WTC11 (cell line): ENCODE data around the gene ADGRL3. TPM values are rescaled to one million over a fixed set of nuclear protein-coding genes. Genes with fewer than 3 reads are reported as not detected.

Experiments
- ATAC-seq: fragments of 200-7000 bp; cut with Tn5 transposase; 2 replicates; pipeline ENCODE4 v1.10.0; 2021; ENCODE audit warnings: mild to moderate bottlenecking, moderate library complexity
- CTCF ChIA-PET: fragments of 300-600 bp; sonication (Branson Sonifier 250); formaldehyde crosslinking; loops from one replicate; lab custom pipeline; 2021; ENCODE audit warnings: antibody characterized with exemption; lab: Charles Lee
- POLR2A ChIA-PET: fragments of 350-600 bp; sonication (Branson Sonifier 250); formaldehyde crosslinking; loops from one replicate; lab custom pipeline; 2021; ENCODE audit warnings: antibody characterized with exemption; lab: Charles Lee
- DNase-seq: peaks from one replicate; pipeline ENCODE4 v3.0.0; 2021; ENCODE audit warnings: low spot score
- H3K27ac Mint-ChIP-seq: 2 replicates; pipeline ENCODE4 v1.8.0; 2021; ENCODE audit warnings: mixed read lengths
- H3K27me3 Mint-ChIP-seq: 2 replicates; pipeline ENCODE4 v1.8.0; 2021; ENCODE audit warnings: low read depth, mild to moderate bottlenecking, moderate library complexity, mixed read lengths
- H3K36me3 Mint-ChIP-seq: 2 replicates; pipeline ENCODE4 v1.8.0; 2021; ENCODE audit warnings: mixed read lengths
- H3K4me1 Mint-ChIP-seq: 2 replicates; pipeline ENCODE4 v1.8.0; 2022; ENCODE audit warnings: mixed read lengths
- H3K4me3 Mint-ChIP-seq: 2 replicates; pipeline ENCODE4 v1.8.0; 2021; ENCODE audit warnings: mild to moderate bottlenecking, moderate library complexity, mixed read lengths
- H3K9me3 Mint-ChIP-seq: 2 replicates; pipeline ENCODE4 v1.8.0; 2021; ENCODE audit warnings: mixed read lengths
- AFF4 ChIP-seq: sonication (generic); formaldehyde crosslinking; IDR thresholded peaks from 2 replicates; pipeline ENCODE4 v1.8.1; 2023; ENCODE audit warnings: mild to moderate bottlenecking, missing genetic modification reagents, borderline replicate concordance
- ATF1 ChIP-seq: sonication (generic); formaldehyde crosslinking; IDR thresholded peaks from 2 replicates; pipeline ENCODE4 v1.8.1; 2023; ENCODE audit warnings: mild to moderate bottlenecking, moderate library complexity, missing genetic modification reagents
- ATF6 ChIP-seq: sonication (generic); formaldehyde crosslinking; IDR thresholded peaks from 2 replicates; pipeline ENCODE4 v1.8.1; 2023; ENCODE audit warnings: mild to moderate bottlenecking, missing genetic modification reagents
- E2F5 ChIP-seq: sonication (generic); formaldehyde crosslinking; IDR thresholded peaks from 2 replicates; pipeline ENCODE4 v1.8.1; 2022; ENCODE audit warnings: mild to moderate bottlenecking, moderate library complexity, missing genetic modification reagents
- EMX1 ChIP-seq: fragments of 250-450 bp; sonication (Bioruptor Pico); IDR thresholded peaks from 2 replicates; pipeline ENCODE4 v1.8.0; 2021; ENCODE audit warnings: mild to moderate bottlenecking
- HMGA2 ChIP-seq: fragments of 250-450 bp; sonication (Bioruptor Pico); IDR thresholded peaks from 2 replicates; pipeline ENCODE4 v1.4.0; 2021; ENCODE audit warnings: mild to moderate bottlenecking, moderate library complexity
- IRF2 ChIP-seq: sonication (generic); formaldehyde crosslinking; IDR thresholded peaks from 2 replicates; pipeline ENCODE4 v1.8.0; 2022; ENCODE audit warnings: low read depth, missing genetic modification reagents, borderline replicate concordance
- JUN ChIP-seq: sonication (generic); formaldehyde crosslinking; IDR thresholded peaks from 2 replicates; pipeline ENCODE4 v1.8.0; 2023; ENCODE audit warnings: mild to moderate bottlenecking, missing genetic modification reagents
- PRDM15 ChIP-seq: sonication (generic); formaldehyde crosslinking; IDR thresholded peaks from 2 replicates; pipeline ENCODE4 v1.8.0; 2022; ENCODE audit warnings: missing genetic modification reagents
- PRRX2 ChIP-seq: fragments of 250-450 bp; sonication (Bioruptor Pico); IDR thresholded peaks from 2 replicates; pipeline ENCODE4 v1.8.0; 2021; ENCODE audit warnings: mild to moderate bottlenecking
- SMAD4 ChIP-seq: sonication (generic); formaldehyde crosslinking; IDR thresholded peaks from 2 replicates; pipeline ENCODE4 v1.8.0; 2022; ENCODE audit warnings: mild to moderate bottlenecking, missing genetic modification reagents
- TP53 ChIP-seq: sonication (generic); formaldehyde crosslinking; IDR thresholded peaks from 2 replicates; pipeline ENCODE4 v1.8.1; 2023; ENCODE audit warnings: mild to moderate bottlenecking, missing genetic modification reagents
- ZNF219 ChIP-seq: sonication (generic); formaldehyde crosslinking; IDR thresholded peaks from 2 replicates; pipeline ENCODE4 v1.8.0; 2023; ENCODE audit warnings: missing genetic modification reagents, mild to moderate bottlenecking, borderline replicate concordance
- total RNA-seq: library from RNA; stranded (reverse); gene quantifications from 3 replicates; pipeline ENCODE4 v1.2.3, GENCODE V29; 2021
- TF ChIP-seq, protein P1 (sequence below): fragments of 250-450 bp; sonication (Bioruptor Pico); IDR thresholded peaks from 2 replicates; pipeline ENCODE4 v2.1.2; 2022; ENCODE audit warnings: mild to moderate bottlenecking, moderate library complexity
- TF ChIP-seq, protein P2 (sequence below): sonication (generic); formaldehyde crosslinking; IDR thresholded peaks from 2 replicates; pipeline ENCODE4 v1.8.0; 2022; ENCODE audit warnings: mild to moderate bottlenecking, missing genetic modification reagents
- TF ChIP-seq, protein P3 (sequence below): fragments of 200-600 bp; IDR thresholded peaks from 2 replicates; pipeline ENCODE4 v1.8.0; 2022; ENCODE audit warnings: antibody characterized with exemption
- TF ChIP-seq, protein P4 (sequence below): fragments of 250-450 bp; sonication (Bioruptor Pico); IDR thresholded peaks from 2 replicates; pipeline ENCODE4 v1.8.0; 2021; ENCODE audit warnings: mild to moderate bottlenecking
- TF ChIP-seq, protein P5 (sequence below): sonication (generic); formaldehyde crosslinking; IDR thresholded peaks from 2 replicates; pipeline ENCODE4 v1.8.0; 2022; ENCODE audit warnings: mild to moderate bottlenecking, missing genetic modification reagents

ADGRL3 gene
- total RNA-seq, 1 experiment from 2014 or later: 8.7 TPM

DNA sequence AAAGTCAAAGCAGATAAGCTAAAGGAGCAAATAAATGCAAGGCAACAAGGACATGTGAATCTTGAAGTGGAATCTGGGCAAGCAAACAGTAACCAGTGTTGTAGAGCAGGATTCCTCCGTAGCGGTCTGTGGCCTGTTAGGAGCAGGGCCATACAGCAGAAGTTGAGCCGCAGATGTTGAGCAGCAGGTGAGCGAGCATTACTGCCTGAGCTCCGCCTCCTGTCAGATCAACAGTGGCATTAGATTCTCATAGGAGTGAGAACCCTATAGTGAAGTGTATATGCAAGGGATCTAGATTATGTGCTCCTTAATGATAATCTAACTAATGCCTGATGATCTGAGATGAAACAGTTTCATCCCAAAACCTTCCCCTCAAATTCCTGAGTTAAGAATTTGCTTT is 550.7 kb downstream of the ADGRL3 start (continued):
- TF ChIP-seq, protein P1, sequence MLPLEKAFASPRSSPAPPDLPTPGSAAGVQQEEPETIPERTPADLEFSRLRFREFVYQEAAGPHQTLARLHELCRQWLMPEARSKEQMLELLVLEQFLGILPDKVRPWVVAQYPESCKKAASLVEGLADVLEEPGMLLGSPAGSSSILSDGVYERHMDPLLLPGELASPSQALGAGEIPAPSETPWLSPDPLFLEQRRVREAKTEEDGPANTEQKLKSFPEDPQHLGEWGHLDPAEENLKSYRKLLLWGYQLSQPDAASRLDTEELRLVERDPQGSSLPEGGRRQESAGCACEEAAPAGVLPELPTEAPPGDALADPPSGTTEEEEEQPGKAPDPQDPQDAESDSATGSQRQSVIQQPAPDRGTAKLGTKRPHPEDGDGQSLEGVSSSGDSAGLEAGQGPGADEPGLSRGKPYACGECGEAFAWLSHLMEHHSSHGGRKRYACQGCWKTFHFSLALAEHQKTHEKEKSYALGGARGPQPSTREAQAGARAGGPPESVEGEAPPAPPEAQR (CRISPR knock-in tag): no peak
- no peak for TF ChIP-seq SMAD4 (CRISPR knock-in tag)
- TF ChIP-seq, all 79 proteins: peak for 6

DNA sequence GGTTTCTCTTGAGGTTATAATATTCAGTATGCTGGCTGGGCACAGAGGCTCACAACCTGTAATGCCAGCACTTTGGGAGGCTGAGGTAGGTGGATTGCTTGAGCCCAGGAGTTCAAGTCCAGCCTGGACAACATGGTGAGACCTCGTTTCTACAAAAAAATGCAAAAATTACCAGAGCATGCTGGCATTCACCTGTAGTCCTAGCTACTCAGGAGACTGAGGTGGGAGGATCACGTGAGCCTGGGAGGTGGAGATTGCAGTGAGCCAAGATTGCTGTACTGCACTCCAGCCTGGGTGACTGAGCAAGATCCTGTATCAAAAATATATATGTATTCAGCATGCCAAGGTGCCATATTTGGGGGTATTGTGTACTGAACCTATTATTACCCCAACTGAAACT is 552.5 kb downstream of the ADGRL3 start:
- no peaks in the 10 kb centered on the region for H3K4me1 Mint-ChIP-seq
- ChIA-PET POLR2A (no interaction called here), CTCF (no interaction called here)
- H3K27ac Mint-ChIP-seq: no peak overlapping the region; the same call in 1 of the 2 replicates
- H3K27me3 Mint-ChIP-seq: peaks cover 18% of the 10 kb centered on the region
- DNase-seq: no peak
- H3K36me3 Mint-ChIP-seq: peaks cover 95% of the 10 kb centered on the region
- H3K4me3 Mint-ChIP-seq: no peak overlapping the region
- peak; percentile 26 for ATAC-seq
- H3K9me3 Mint-ChIP-seq: peaks cover 67% of the 10 kb centered on the region
- no peak for TF ChIP-seq ATF6
- no peak for TF ChIP-seq E2F5 (CRISPR knock-in tag)
- TF ChIP-seq JUN (CRISPR knock-in tag): no peak
- no peak for TF ChIP-seq HMGA2 (CRISPR knock-in tag)
- TF ChIP-seq ZNF219: no peak
- TF ChIP-seq ATF1: no peak
- TF ChIP-seq, protein P1 (CRISPR knock-in tag): no peak
- TF ChIP-seq, protein P2, sequence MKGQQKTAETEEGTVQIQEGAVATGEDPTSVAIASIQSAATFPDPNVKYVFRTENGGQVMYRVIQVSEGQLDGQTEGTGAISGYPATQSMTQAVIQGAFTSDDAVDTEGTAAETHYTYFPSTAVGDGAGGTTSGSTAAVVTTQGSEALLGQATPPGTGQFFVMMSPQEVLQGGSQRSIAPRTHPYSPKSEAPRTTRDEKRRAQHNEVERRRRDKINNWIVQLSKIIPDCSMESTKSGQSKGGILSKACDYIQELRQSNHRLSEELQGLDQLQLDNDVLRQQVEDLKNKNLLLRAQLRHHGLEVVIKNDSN: no peak
- no peak for TF ChIP-seq PRDM15 (CRISPR knock-in tag)
- TF ChIP-seq AFF4 (CRISPR knock-in tag): no peak
- TF ChIP-seq PRRX2 (CRISPR knock-in tag): peak; percentile 83; the same call in 1 of the 2 replicates
- peak; percentile 67; the same call in 1 of the 2 replicates for TF ChIP-seq EMX1
- no peak for TF ChIP-seq TP53 (CRISPR knock-in tag)
- TF ChIP-seq, protein P3, sequence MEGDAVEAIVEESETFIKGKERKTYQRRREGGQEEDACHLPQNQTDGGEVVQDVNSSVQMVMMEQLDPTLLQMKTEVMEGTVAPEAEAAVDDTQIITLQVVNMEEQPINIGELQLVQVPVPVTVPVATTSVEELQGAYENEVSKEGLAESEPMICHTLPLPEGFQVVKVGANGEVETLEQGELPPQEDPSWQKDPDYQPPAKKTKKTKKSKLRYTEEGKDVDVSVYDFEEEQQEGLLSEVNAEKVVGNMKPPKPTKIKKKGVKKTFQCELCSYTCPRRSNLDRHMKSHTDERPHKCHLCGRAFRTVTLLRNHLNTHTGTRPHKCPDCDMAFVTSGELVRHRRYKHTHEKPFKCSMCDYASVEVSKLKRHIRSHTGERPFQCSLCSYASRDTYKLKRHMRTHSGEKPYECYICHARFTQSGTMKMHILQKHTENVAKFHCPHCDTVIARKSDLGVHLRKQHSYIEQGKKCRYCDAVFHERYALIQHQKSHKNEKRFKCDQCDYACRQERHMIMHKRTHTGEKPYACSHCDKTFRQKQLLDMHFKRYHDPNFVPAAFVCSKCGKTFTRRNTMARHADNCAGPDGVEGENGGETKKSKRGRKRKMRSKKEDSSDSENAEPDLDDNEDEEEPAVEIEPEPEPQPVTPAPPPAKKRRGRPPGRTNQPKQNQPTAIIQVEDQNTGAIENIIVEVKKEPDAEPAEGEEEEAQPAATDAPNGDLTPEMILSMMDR: no peak
- TF ChIP-seq IRF2 (CRISPR knock-in tag): no peak
- TF ChIP-seq, protein P4, sequence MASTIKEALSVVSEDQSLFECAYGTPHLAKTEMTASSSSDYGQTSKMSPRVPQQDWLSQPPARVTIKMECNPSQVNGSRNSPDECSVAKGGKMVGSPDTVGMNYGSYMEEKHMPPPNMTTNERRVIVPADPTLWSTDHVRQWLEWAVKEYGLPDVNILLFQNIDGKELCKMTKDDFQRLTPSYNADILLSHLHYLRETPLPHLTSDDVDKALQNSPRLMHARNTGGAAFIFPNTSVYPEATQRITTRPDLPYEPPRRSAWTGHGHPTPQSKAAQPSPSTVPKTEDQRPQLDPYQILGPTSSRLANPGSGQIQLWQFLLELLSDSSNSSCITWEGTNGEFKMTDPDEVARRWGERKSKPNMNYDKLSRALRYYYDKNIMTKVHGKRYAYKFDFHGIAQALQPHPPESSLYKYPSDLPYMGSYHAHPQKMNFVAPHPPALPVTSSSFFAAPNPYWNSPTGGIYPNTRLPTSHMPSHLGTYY (CRISPR knock-in tag): 0 out of 2 replicates have a peak, but pooled peaks have one; percentile 32
- TF ChIP-seq, protein P5, sequence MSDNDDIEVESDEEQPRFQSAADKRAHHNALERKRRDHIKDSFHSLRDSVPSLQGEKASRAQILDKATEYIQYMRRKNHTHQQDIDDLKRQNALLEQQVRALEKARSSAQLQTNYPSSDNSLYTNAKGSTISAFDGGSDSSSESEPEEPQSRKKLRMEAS (CRISPR knock-in tag): no peak
